ENCODE measurements around the gene LARGE1.

LARGE1 gene

GRCh38 chr22:33274214-33275072, 645.8 kb downstream of the LARGE1 start:
- DNase-seq: no peak

- DNase-seq: no peak
These were observed 647.4 kb downstream of the LARGE1 start for GRCh38 chr22:33272871-33273270.

- no peak for DNase-seq
These were observed 648.1 kb downstream of the LARGE1 start for GRCh38 chr22:33272180-33272579.

- DNase-seq: no peak
These were observed 648.7 kb downstream of the LARGE1 start for GRCh38 chr22:33271390-33272161.

GRCh38 chr22:33270596-33270995, 649.7 kb downstream of the LARGE1 start:
- no peak for DNase-seq

GRCh38 chr22:33261699-33262098, 658.6 kb downstream of the LARGE1 start:
- no peak for DNase-seq

GRCh38 chr22:33260498-33260897, 659.8 kb downstream of the LARGE1 start:
- DNase-seq: no peak

- no peak for DNase-seq
These were observed 664.5 kb downstream of the LARGE1 start for GRCh38 chr22:33255791-33256190.

- DNase-seq: no peak
These were observed 671.3 kb downstream of the LARGE1 start for GRCh38 chr22:33248948-33249347.

GRCh38 chr22:33247758-33248157, 672.5 kb downstream of the LARGE1 start:
- no peak for DNase-seq

- no peak for DNase-seq
These were observed 678.2 kb downstream of the LARGE1 start for GRCh38 chr22:33242078-33242477.

- DNase-seq: no peak
These were observed 679.3 kb downstream of the LARGE1 start for GRCh38 chr22:33240888-33241475.

GRCh38 chr22:33232071-33232470, 688.2 kb downstream of the LARGE1 start:
- no peak for DNase-seq

GRCh38 chr22:33227791-33228190, 692.5 kb downstream of the LARGE1 start:
- DNase-seq: no peak

- DNase-seq: no peak
These were observed 695.4 kb downstream of the LARGE1 start for GRCh38 chr22:33224841-33225240.
